ENCODE results near the gene PTTG1IP2. TPM values are rescaled to one million over a fixed set of nuclear protein-coding genes. Genes with fewer than 3 reads are reported as not detected.

Gene PTTG1IP2
- total RNA-seq, 2 donors from 2014 or later: not detected

- Histone ChIP-seq H3K36me3 (replicated peaks in 1 of 2; ENCODE audit: insufficient read depth in 1 of 2, low read depth in 2 of 2) (no peaks in the 10 kb centered on the region), H3K27ac (no peak overlapping the region), H3K9me3 (no peaks in the 10 kb centered on the region), H3K27me3 (no peaks in the 10 kb centered on the region), H3K4me3 (no peak overlapping the region), H3K4me1 (no peaks in the 10 kb centered on the region)
- ATAC-seq (no peak), DNase-seq (no peak)
- intact Hi-C loops (cut with DNase I): no loop called here
- WGBS, 2 donors: 52 to 57% methylated on average over 4 of the region's 4 CpGs
- no peak for TF ChIP-seq POLR2A (IDR thresholded peaks at IDR 0.05)
- TF ChIP-seq, protein P1, sequence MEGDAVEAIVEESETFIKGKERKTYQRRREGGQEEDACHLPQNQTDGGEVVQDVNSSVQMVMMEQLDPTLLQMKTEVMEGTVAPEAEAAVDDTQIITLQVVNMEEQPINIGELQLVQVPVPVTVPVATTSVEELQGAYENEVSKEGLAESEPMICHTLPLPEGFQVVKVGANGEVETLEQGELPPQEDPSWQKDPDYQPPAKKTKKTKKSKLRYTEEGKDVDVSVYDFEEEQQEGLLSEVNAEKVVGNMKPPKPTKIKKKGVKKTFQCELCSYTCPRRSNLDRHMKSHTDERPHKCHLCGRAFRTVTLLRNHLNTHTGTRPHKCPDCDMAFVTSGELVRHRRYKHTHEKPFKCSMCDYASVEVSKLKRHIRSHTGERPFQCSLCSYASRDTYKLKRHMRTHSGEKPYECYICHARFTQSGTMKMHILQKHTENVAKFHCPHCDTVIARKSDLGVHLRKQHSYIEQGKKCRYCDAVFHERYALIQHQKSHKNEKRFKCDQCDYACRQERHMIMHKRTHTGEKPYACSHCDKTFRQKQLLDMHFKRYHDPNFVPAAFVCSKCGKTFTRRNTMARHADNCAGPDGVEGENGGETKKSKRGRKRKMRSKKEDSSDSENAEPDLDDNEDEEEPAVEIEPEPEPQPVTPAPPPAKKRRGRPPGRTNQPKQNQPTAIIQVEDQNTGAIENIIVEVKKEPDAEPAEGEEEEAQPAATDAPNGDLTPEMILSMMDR (IDR thresholded peaks at IDR 0.05): no peak
Measured at GRCh38 chr7:90446137-90446899, 23.1 kb upstream of the PTTG1IP2 start.

- peaks cover 23% of the 10 kb centered on the region for H3K4me1 ChIP-seq
- no peak overlapping the region for H3K4me3 ChIP-seq
- H3K27ac ChIP-seq: no peak overlapping the region
- DNase-seq: no peak
- H3K36me3 ChIP-seq (replicated peaks in 1 of 2; ENCODE audit: insufficient read depth in 1 of 2, low read depth in 2 of 2): no peaks in the 10 kb centered on the region
- no peak for TF ChIP-seq POLR2A (IDR thresholded peaks at IDR 0.05)
- TF ChIP-seq, protein P1 (IDR thresholded peaks at IDR 0.05): no peak
- no peaks in the 10 kb centered on the region for H3K9me3 ChIP-seq
- H3K27me3 ChIP-seq: no peaks in the 10 kb centered on the region
- no peak for ATAC-seq
- intact Hi-C loops (cut with DNase I): no loop called here
Measured at GRCh38 chr7:90453259-90453891, 16.1 kb upstream of the PTTG1IP2 start.

DNA sequence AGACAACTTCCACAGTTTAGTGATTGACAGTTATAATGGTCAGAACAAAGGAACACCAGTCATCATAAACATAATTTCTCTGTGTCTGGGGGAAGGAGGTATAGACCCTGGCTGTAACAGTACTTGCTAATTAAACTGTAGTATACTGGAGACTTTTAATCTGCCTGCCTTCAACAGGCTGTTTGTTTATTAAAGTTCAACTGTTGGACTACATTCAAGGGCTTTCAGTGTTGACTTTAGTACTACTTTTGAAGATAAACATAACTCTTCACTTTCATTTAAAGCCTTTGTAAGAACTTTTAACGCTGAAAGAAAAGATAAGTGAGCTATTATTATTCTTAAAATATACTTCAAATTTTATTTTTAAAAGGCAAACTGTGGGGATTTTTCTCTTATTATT lies 15.5 kb upstream of the PTTG1IP2 start:
- WGBS, 2 donors: 9 to 16% methylated on average over 1 of the region's 1 CpG
- TF ChIP-seq, protein P1 (IDR thresholded peaks at IDR 0.05): no peak
- TF ChIP-seq POLR2A (IDR thresholded peaks at IDR 0.05): no peak
- H3K9me3 ChIP-seq: no peaks in the 10 kb centered on the region
- ATAC-seq (peak; percentile 52), DNase-seq (no peak)
- no peaks in the 10 kb centered on the region for H3K36me3 ChIP-seq (replicated peaks in 1 of 2; ENCODE audit: insufficient read depth in 1 of 2, low read depth in 2 of 2)
- no peak overlapping the region for H3K4me3 ChIP-seq
- H3K27ac ChIP-seq: no peak overlapping the region
- intact Hi-C loops (cut with DNase I): no loop called here
- H3K27me3 ChIP-seq: no peaks in the 10 kb centered on the region
- peaks cover 23% of the 10 kb centered on the region for H3K4me1 ChIP-seq

GRCh38 chr7:90455163-90456030 lies 14.0 kb upstream of the PTTG1IP2 start:
- DNase-seq: peak in 1 of 4 donors; percentile 38
- intact Hi-C loops (cut with DNase I): no loop called here
- TF ChIP-seq, protein P1 (IDR thresholded peaks at IDR 0.05): peak; percentile 38 to 71 (median 57)
- TF ChIP-seq POLR2A (IDR thresholded peaks at IDR 0.05): no peak

More at GRCh38 chr7:90455163-90456030, 14.0 kb upstream of the PTTG1IP2 start:
- WGBS, 2 donors: 23 to 25% methylated on average over 6 of the region's 6 CpGs
- H3K4me1 ChIP-seq: peaks cover 23% of the 10 kb centered on the region
- H3K4me3 ChIP-seq: no peak overlapping the region
- H3K27ac ChIP-seq: no peak overlapping the region
- peak; percentile 85 for ATAC-seq
- no peaks in the 10 kb centered on the region for H3K9me3 ChIP-seq
- no peaks in the 10 kb centered on the region for H3K36me3 ChIP-seq (replicated peaks in 1 of 2; ENCODE audit: insufficient read depth in 1 of 2, low read depth in 2 of 2)
- H3K27me3 ChIP-seq: no peaks in the 10 kb centered on the region
